Spleen (tissue), 7 donors: ENCODE measurements around the gene NHLRC4.

Experiments
- CTCF ChIP-seq, 11 experiments: fragments of 200-600 bp in 7 of 11; fragments of 450-650 bp in 4 of 11; sonication (generic) in 4 of 11; IDR thresholded peaks in 8 of 11; conservative IDR thresholded peaks in 3 of 11; 1 replicate in 7 of 11; 2 replicates in 4 of 11; pipeline versions ENCODE4 v1.4.0 to v1.8.0; 2016 to 2021; ENCODE audit warnings: antibody characterized with exemption in 11 of 11, inconsistent platforms in 4 of 11, mild to moderate bottlenecking in 1 of 11
- POLR2AphosphoS5 ChIP-seq, 3 donors: sonication (generic); formaldehyde crosslinking; IDR thresholded peaks; one replicate each; pipeline ENCODE4 v1.5.1; 2017; ENCODE audit warnings: antibody characterized with exemption in 3 of 3
- donor health status: DM: no; HTN: no; CAD: no; lungs with moderate emphysema.
- donor health status: DM: no; HTN: no; CAD: no.
- donor health status: DM: no; HTN: no; CAD: no.

DNA sequence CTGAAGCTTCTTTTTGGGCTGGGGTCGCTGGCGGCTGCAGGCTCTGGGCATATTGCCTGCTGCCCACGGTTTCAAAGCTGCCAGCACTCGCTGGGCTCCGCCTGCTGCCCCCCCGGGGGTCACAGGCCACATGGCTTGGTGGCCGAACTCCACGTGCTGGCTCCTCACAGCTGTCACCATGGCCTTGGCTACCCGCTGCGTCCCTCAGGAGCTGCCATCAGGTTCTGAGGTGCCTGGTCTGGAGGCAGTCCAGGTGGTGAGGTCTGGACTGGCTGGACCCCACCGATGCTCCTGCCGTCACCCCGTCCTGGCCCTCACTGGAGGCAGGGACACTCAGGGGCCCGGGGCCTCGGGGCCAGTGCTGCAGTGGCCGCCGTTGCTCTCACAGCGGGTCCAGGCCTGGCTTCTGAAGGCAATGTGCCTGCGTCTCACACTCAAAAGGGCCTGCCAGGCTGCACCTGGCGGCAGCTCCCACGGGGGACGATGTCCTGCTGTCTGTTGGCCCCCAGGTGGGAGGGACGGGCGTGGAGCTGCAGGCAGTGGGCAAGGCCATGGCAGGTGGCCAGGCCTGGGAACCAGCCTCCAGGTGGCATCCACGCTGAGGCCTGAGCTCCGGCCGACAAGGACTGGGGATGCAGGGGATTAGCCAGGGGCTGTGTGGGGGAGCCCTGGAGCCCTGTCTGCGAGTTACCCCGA, 26.0 kb upstream of the NHLRC4 start:
- TF ChIP-seq POLR2AphosphoS5 (IDR thresholded peaks at IDR 0.05): no peak
- TF ChIP-seq CTCF (IDR thresholded peaks at IDR 0.05 in 8 of 11, conservative IDR thresholded peaks at IDR 0.05 in 3 of 11): no peak
